IMR-90 (cell line): Measurements from ENCODE around the gene DNM3. TPM values are rescaled to one million over a fixed set of nuclear protein-coding genes. Genes with fewer than 3 reads are reported as not detected.

Source experiments
- ATAC-seq: fragments of 200-7000 bp; cut with Tn5 transposase; 2 replicates; pipeline ENCODE4 v1.9.1; 2020; ENCODE audit warnings: low read depth, mild to moderate bottlenecking, moderate library complexity
- BruUV-seq: library from RNA; stranded (reverse); fragments of 400-500 nt; replicated peaks from 2 replicates; lab custom pipeline; 2021; lab: Mats Ljungman, UMichigan
- CTCF ChIA-PET: fragments of 300-600 bp; formaldehyde crosslinking; extraction: SDS; loops from one replicate; lab custom pipeline; 2021; ENCODE audit warnings: antibody characterized with exemption; lab: Yijun Ruan, JAX
- POLR2A ChIA-PET: fragments of 300-600 bp; sonication (Branson Sonifier 250); formaldehyde crosslinking; loops from one replicate; lab custom pipeline; 2022; ENCODE audit warnings: antibody characterized with exemption; ENCODE audit not compliant: unreplicated experiment; lab: Charles Lee
- DNase-seq: peaks from one replicate; pipeline ENCODE4 v3.0.0; 2013
- H2AFZ ChIP-seq: replicated peaks from 2 replicates; pipeline ENCODE3; 2013; ENCODE audit warnings: low read length, mild to moderate bottlenecking; ENCODE audit not compliant: poor library complexity
- H2AK5ac ChIP-seq: 2 replicates; pipeline ENCODE4 v1.6.1; 2013; ENCODE audit warnings: low read depth, low read length, inconsistent platforms
- H2AK9ac ChIP-seq: replicated peaks from 2 replicates; pipeline ENCODE3; 2013; ENCODE audit warnings: mild to moderate bottlenecking, low read depth, low read length, moderate library complexity; ENCODE audit not compliant: poor library complexity
- H2BK120ac ChIP-seq: 2 replicates; pipeline ENCODE4 v1.6.1; 2013; ENCODE audit warnings: low read depth, low read length, inconsistent platforms
- H2BK15ac ChIP-seq: 3 replicates; pipeline ENCODE4 v1.6.1; 2013; ENCODE audit warnings: low read depth, low read length, inconsistent platforms
- H2BK20ac ChIP-seq: 2 replicates; pipeline ENCODE4 v1.6.1; 2013; ENCODE audit warnings: low read depth, mild to moderate bottlenecking, inconsistent platforms, low read length, moderate library complexity
- H2BK5ac ChIP-seq: 2 replicates; pipeline ENCODE4 v1.6.1; 2013; ENCODE audit warnings: mild to moderate bottlenecking, low read depth, low read length, inconsistent platforms; ENCODE audit not compliant: poor library complexity, severe bottlenecking
- H3K14ac ChIP-seq: replicated peaks from 2 replicates; pipeline ENCODE4 v1.6.1; 2013; ENCODE audit warnings: low read depth, low read length, inconsistent platforms
- H3K18ac ChIP-seq: 2 replicates; pipeline ENCODE4 v1.6.1; 2013; ENCODE audit warnings: low read depth, low read length, control low read depth
- H3K23ac ChIP-seq: 2 replicates; pipeline ENCODE4 v1.6.1; 2013; ENCODE audit warnings: low read depth, low read length, inconsistent platforms
- H3K27ac ChIP-seq: 2 replicates; pipeline ENCODE4 v1.5.1; 2013; ENCODE audit warnings: mild to moderate bottlenecking, control low read depth, low read length; ENCODE audit not compliant: insufficient read depth
- H3K27me3 ChIP-seq: 2 replicates; pipeline ENCODE4 v1.6.1; 2013; ENCODE audit warnings: low read length; ENCODE audit not compliant: control insufficient read depth, insufficient read depth
- H3K36me3 ChIP-seq: 2 replicates; pipeline ENCODE4 v1.6.1; 2013; ENCODE audit warnings: low read length, mixed read lengths; ENCODE audit not compliant: control insufficient read depth, insufficient read depth
- H3K4ac ChIP-seq: 2 replicates; pipeline ENCODE4 v1.6.1; 2013; ENCODE audit warnings: low read depth, low read length, inconsistent platforms
- H3K4me1 ChIP-seq: 2 replicates; pipeline ENCODE4 v1.6.1; 2013; ENCODE audit warnings: low read length, mixed read lengths; ENCODE audit not compliant: control insufficient read depth, insufficient read depth
- H3K4me2 ChIP-seq: 2 replicates; pipeline ENCODE4 v1.6.1; 2013; ENCODE audit warnings: low read depth, mild to moderate bottlenecking, control low read depth, low read length, moderate library complexity
- H3K4me3 ChIP-seq: 2 replicates; pipeline ENCODE4 v1.5.1; 2013; ENCODE audit warnings: low read depth, mild to moderate bottlenecking, control low read depth, low read length, moderate library complexity; ENCODE audit not compliant: insufficient read depth
- H3K56ac ChIP-seq: 2 replicates; pipeline ENCODE4 v1.6.1; 2013; ENCODE audit warnings: low read length, inconsistent platforms; ENCODE audit not compliant: insufficient read depth; ENCODE audit errors: extremely low read depth
- H3K79me1 ChIP-seq, 2 experiments: 2 replicates each; pipeline ENCODE4 v1.6.1; 2013; ENCODE audit warnings: low read length in 2 of 2, inconsistent platforms in 1 of 2, low read depth in 1 of 2
- H3K9ac ChIP-seq: 2 replicates; pipeline ENCODE4 v1.6.1; 2013; ENCODE audit warnings: low read depth, low read length, control low read depth
- H3K9me1 ChIP-seq: 2 replicates; pipeline ENCODE4 v1.6.1; 2013; ENCODE audit warnings: low read length, inconsistent platforms; ENCODE audit not compliant: insufficient read depth
- H3K9me3 ChIP-seq: 2 replicates; pipeline ENCODE4 v1.6.1; 2013; ENCODE audit warnings: low read length; ENCODE audit not compliant: control insufficient read depth, insufficient read depth
- H4K20me1 ChIP-seq: 2 replicates; pipeline ENCODE4 v1.6.1; 2013; ENCODE audit warnings: low read length, inconsistent platforms; ENCODE audit not compliant: insufficient read depth
- H4K5ac ChIP-seq: 2 replicates; pipeline ENCODE4 v1.6.1; 2013; ENCODE audit warnings: mild to moderate bottlenecking, low read depth, low read length, control low read depth
- H4K8ac ChIP-seq, 2 experiments: 2 replicates each; pipeline ENCODE4 v1.6.1; 2013; ENCODE audit warnings: low read depth in 2 of 2, low read length in 2 of 2, control low read depth in 1 of 2, inconsistent platforms in 1 of 2
- H4K91ac ChIP-seq: 2 replicates; pipeline ENCODE4 v1.6.1; 2013; ENCODE audit warnings: low read depth, low read length, inconsistent platforms; ENCODE audit not compliant: insufficient read depth
- CTCF ChIP-seq: conservative IDR thresholded peaks from 2 replicates; pipeline ENCODE4 v1.5.1; 2012; ENCODE audit warnings: mild to moderate bottlenecking, low read depth, low read length, improper control_type of control experiment
- MAFK ChIP-seq: IDR thresholded peaks from 2 replicates; pipeline ENCODE4 v1.6.1; 2012; ENCODE audit warnings: low read depth, low read length, improper control_type of control experiment
- MXI1 ChIP-seq: IDR thresholded peaks from 2 replicates; pipeline ENCODE4 v1.6.1; 2012; ENCODE audit warnings: low read depth, mild to moderate bottlenecking, low read length, moderate library complexity, borderline replicate concordance
- RAD21 ChIP-seq: IDR thresholded peaks from 2 replicates; pipeline ENCODE4 v1.6.1; 2012; ENCODE audit warnings: low read length, improper control_type of control experiment
- SMC3 ChIP-seq: fragments of 150-350 bp; IDR thresholded peaks from 2 replicates; pipeline ENCODE4 v1.6.1; 2016; ENCODE audit warnings: low read depth, mild to moderate bottlenecking, antibody characterized with exemption, low read length, moderate library complexity
- WGBS, 2 experiments: methylation state at CpG; one replicate each; pipeline versions ENCODE4 v1.1.5 to v1.1.7; 2013; ENCODE audit warnings: missing lambda C conversion rate in 2 of 2; ENCODE audit not compliant: insufficient read length in 1 of 2; ENCODE audit errors: extremely low coverage in 2 of 2; 5-methylcytosine and 5-hydroxymethylcytosine counted together
- dilution Hi-C: fragments of 300-500 bp; cut with HindIII; formaldehyde crosslinking; loops from one replicate; pipeline ENCODE4 v1.14.3; 2018; ENCODE audit warnings: low sequenced_read_pairs; ENCODE audit not compliant: unreplicated experiment
- in situ Hi-C: fragments of 300-500 bp; cut with MboI; formaldehyde crosslinking; loops from 3 replicates; pipeline ENCODE4 v1.14.3; 2019; ENCODE audit warnings: low sequenced_read_pairs, inconsistent platforms, mixed read lengths
- intact Hi-C: fragments of 100-400 bp; cut with micrococcal nuclease; formaldehyde crosslinking; loops from 2 replicates; pipeline ENCODE4 v1.10.0; 2022
- polyA plus RNA-seq, 3 experiments: library from polyadenylated mRNA; depleted of rRNA; stranded (reverse); fragments of >200 nt; gene quantifications; 2 replicates each; pipeline ENCODE4 v1.2.3, GENCODE V29; 2012; ENCODE audit warnings: low replicate concordance in 1 of 3
- total RNA-seq: library from RNA; depleted of rRNA; stranded (reverse); fragments of >200 nt; gene quantifications from 2 replicates; pipeline ENCODE4 v1.2.3, GENCODE V29; 2012
- TF ChIP-seq, protein P1 (sequence below): fragments of 150-350 bp; IDR thresholded peaks from 2 replicates; pipeline ENCODE4 v1.6.1; 2016; ENCODE audit warnings: low read depth, mild to moderate bottlenecking, low read length, moderate library complexity, borderline replicate concordance

DNM3 gene
- total and polyA plus RNA-seq, 2 of the 4 experiments (the other 2 are of a cell fraction) = 0.36 TPM

GRCh38 chr1:171984850-171985485 is 143.7 kb downstream of the DNM3 start:
- H3K27me3 ChIP-seq = no peaks in the 10 kb centered on the region
- no peak overlapping the region for H3K4me3 ChIP-seq
- 0% methylated on average over 1 of the region's 3 CpGs; no CpG with 5 or more reads in 1 of the 2 experiments for WGBS, 2 experiments
- no peaks in the 10 kb centered on the region for H3K9me1 ChIP-seq
- H2BK15ac ChIP-seq = no peak overlapping the region
- in situ Hi-C loops (loop anchor here (5.0 to 10.0 kb wide), 2 partner anchors 178 to 340 kb away; no protein-coding TSS in a partner anchor), dilution Hi-C loops (no loop called here), intact Hi-C loops (loop anchor here (1.0 to 5.0 kb wide), 4 partner anchors 243 to 498 kb away; partner anchors contain the start of genes PRRC2C and VAMP4)
- H2AK5ac ChIP-seq = no peak overlapping the region
- H3K14ac ChIP-seq = no peak overlapping the region
- no peak overlapping the region for H3K27ac ChIP-seq
- H3K56ac ChIP-seq = no peak overlapping the region
- H3K36me3 ChIP-seq = no peaks in the 10 kb centered on the region
- H2BK120ac ChIP-seq = no peak overlapping the region
- H2BK5ac ChIP-seq = no peak overlapping the region
- ChIA-PET CTCF (interaction anchor here (0.8 to 6.2 kb wide), 16 partner anchors 12 to 400 kb away, joined by 3 to 138 read pairs (median 4); no protein-coding TSS in a partner anchor), POLR2A (no interaction called here)
- BruUV-seq = no TSS peak
- ATAC-seq (peak; percentile 71; the same call in 1 of the 2 replicates), DNase-seq (peak; percentile 49)
- H4K91ac ChIP-seq = no peak overlapping the region
- H4K20me1 ChIP-seq = no peaks in the 10 kb centered on the region
- no peaks in the 10 kb centered on the region for H3K4me1 ChIP-seq
- no peak overlapping the region for H2AK9ac ChIP-seq
- H3K9ac ChIP-seq = no peak overlapping the region
- H3K4ac ChIP-seq = no peak overlapping the region
- H3K18ac ChIP-seq = no peak overlapping the region
- H2BK20ac ChIP-seq = no peak overlapping the region
- H3K9me3 ChIP-seq = no peaks in the 10 kb centered on the region
- no peaks in the 10 kb centered on the region for H3K79me1 ChIP-seq
- TF ChIP-seq MAFK = no peak
- peak; percentile 75 for TF ChIP-seq RAD21
- peak; percentile 77 for TF ChIP-seq SMC3
- TF ChIP-seq, protein P1, sequence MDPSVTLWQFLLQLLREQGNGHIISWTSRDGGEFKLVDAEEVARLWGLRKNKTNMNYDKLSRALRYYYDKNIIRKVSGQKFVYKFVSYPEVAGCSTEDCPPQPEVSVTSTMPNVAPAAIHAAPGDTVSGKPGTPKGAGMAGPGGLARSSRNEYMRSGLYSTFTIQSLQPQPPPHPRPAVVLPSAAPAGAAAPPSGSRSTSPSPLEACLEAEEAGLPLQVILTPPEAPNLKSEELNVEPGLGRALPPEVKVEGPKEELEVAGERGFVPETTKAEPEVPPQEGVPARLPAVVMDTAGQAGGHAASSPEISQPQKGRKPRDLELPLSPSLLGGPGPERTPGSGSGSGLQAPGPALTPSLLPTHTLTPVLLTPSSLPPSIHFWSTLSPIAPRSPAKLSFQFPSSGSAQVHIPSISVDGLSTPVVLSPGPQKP = no peak
- TF ChIP-seq CTCF = peak; percentile 73
- no peak for TF ChIP-seq MXI1
- no peak overlapping the region for H3K4me2 ChIP-seq
- H4K5ac ChIP-seq = no peak overlapping the region
- H3K23ac ChIP-seq = no peak overlapping the region
- H4K8ac ChIP-seq = no peak overlapping the region
- no peak overlapping the region for H2AFZ ChIP-seq
